Stimulated activated effector memory CD8-positive, alpha-beta T cell treated with anti-CD3 and anti-CD28 coated beads, Interleukin-12 subunit alpha, Interleukin-12 subunit beta, amount 100 ng/mL, for 72 hours (primary cell): ENCODE measurements around the gene LCN6.
A peak's percentile ranks its signal among the peaks of the same experiment; 100 is the strongest.
"Not testable (repeated sequence)": the region's sequence is repeated elsewhere in the genome, so short reads cannot be mapped to it uniquely, and the experiment has no call there.

Experiments
- ATAC-seq: fragments of 150-1000 bp; cut with Tn5 transposase; 2 replicates; pipeline ENCODE4 v1.10.0; 2021
- DNase-seq, 2 donors: peaks; one replicate each; pipeline ENCODE4 v3.0.0; 2021 to 2022; ENCODE audit warnings: low spot score in 2 of 2
- H3K27ac Mint-ChIP-seq: one replicate; pipeline ENCODE4 v1.8.0; 2022; ENCODE audit warnings: mild to moderate bottlenecking, mixed read lengths
- H3K36me3 Mint-ChIP-seq: one replicate; pipeline ENCODE4 v1.8.0; 2022; ENCODE audit warnings: mild to moderate bottlenecking, mixed read lengths
- H3K4me1 Mint-ChIP-seq: one replicate; pipeline ENCODE4 v1.8.0; 2022; ENCODE audit warnings: mixed read lengths
- H3K4me3 Mint-ChIP-seq: one replicate; pipeline ENCODE4 v1.8.0; 2022; ENCODE audit warnings: mild to moderate bottlenecking, mixed read lengths
- H3K9me3 Mint-ChIP-seq: one replicate; pipeline ENCODE4 v1.8.0; 2022; ENCODE audit warnings: mixed read lengths

Gene LCN6

GRCh38 chr9:136748201-136748600 lies at the start of gene LCN6:
Gene LCN6 (minus strand): TSS chr9:136748525. CDS start chr9:136748483, 42 bp downstream.
- Mint-ChIP-seq H3K36me3 (no peaks in the 10 kb centered on the region), H3K27ac (no peak within 1 kb of the TSS), H3K9me3 (peaks cover 13% of the 10 kb centered on the region), H3K4me1 (no peaks in the 10 kb centered on the region), H3K4me3 (no peak within 1 kb of the TSS)
- no peak for ATAC-seq
- DNase-seq = no peak

- not testable (repeated sequence) for H3K36me3 Mint-ChIP-seq, H3K27ac Mint-ChIP-seq, DNase-seq, H3K9me3 Mint-ChIP-seq, H3K4me3 Mint-ChIP-seq, ATAC-seq
- peaks cover 21% of the 10 kb centered on the region for H3K4me1 Mint-ChIP-seq
These were observed 48.5 kb upstream of the LCN6 start for GRCh38 chr9:136796775-136797347.

- no peak for DNase-seq
- peaks cover 6% of the 10 kb centered on the region for H3K36me3 Mint-ChIP-seq
- no peak for ATAC-seq
- H3K4me1 Mint-ChIP-seq = peaks cover 21% of the 10 kb centered on the region
- H3K9me3 Mint-ChIP-seq = no peaks in the 10 kb centered on the region
- H3K4me3 Mint-ChIP-seq = no peak within 1 kb of the TSS
- no peak within 1 kb of the TSS for H3K27ac Mint-ChIP-seq
These were observed 48.0 kb upstream of the LCN6 start, which contains the start of gene CCDC183 for GRCh38 chr9:136796238-136796774. Gene CCDC183 (plus strand): TSS chr9:136796338. CDS start chr9:136796398, 60 bp downstream.

- Mint-ChIP-seq H3K36me3 (peaks cover 2% of the 10 kb centered on the region), H3K9me3 (no peaks in the 10 kb centered on the region), H3K4me1 (peaks cover 7% of the 10 kb centered on the region), H3K4me3 (no peak overlapping the region), H3K27ac (no peak overlapping the region)
- DNase-seq = no peak
- ATAC-seq = no peak
These were observed 46.6 kb upstream of the LCN6 start for GRCh38 chr9:136795000-136795348.

- ATAC-seq = no peak
These were observed 46.1 kb upstream of the LCN6 start for GRCh38 chr9:136794281-136794999.

GRCh38 chr9:136793086-136793946 lies 45.0 kb upstream of the LCN6 start:
- H3K4me3 Mint-ChIP-seq = no peak overlapping the region
- ATAC-seq (no peak), DNase-seq (no peak)
- H3K36me3 Mint-ChIP-seq = no peaks in the 10 kb centered on the region
- H3K27ac Mint-ChIP-seq = no peak overlapping the region
- peaks cover 14% of the 10 kb centered on the region for H3K4me1 Mint-ChIP-seq
- H3K9me3 Mint-ChIP-seq = no peaks in the 10 kb centered on the region

More at GRCh38 chr9:136794281-136794999, 46.1 kb upstream of the LCN6 start:
- Mint-ChIP-seq H3K9me3 (no peaks in the 10 kb centered on the region), H3K4me1 (peaks cover 6% of the 10 kb centered on the region), H3K27ac (no peak overlapping the region), H3K4me3 (no peak overlapping the region), H3K36me3 (no peaks in the 10 kb centered on the region)
- no peak for DNase-seq

GRCh38 chr9:136792321-136793085 lies 44.2 kb upstream of the LCN6 start:
- peak overlapping the region; percentile 79 for H3K4me3 Mint-ChIP-seq
- ATAC-seq = no peak
- peaks cover 22% of the 10 kb centered on the region for H3K4me1 Mint-ChIP-seq
- no peak for DNase-seq
- H3K9me3 Mint-ChIP-seq = no peaks in the 10 kb centered on the region
- no peak overlapping the region for H3K27ac Mint-ChIP-seq
- no peaks in the 10 kb centered on the region for H3K36me3 Mint-ChIP-seq

GRCh38 chr9:136791516-136792276 lies 43.4 kb upstream of the LCN6 start:
- peak; percentile 60 to 86 for DNase-seq
- Mint-ChIP-seq H3K4me3 (peak overlapping the region; percentile 79), H3K9me3 (no peaks in the 10 kb centered on the region), H3K27ac (peak overlapping the region; percentile 88), H3K36me3 (no peaks in the 10 kb centered on the region), H3K4me1 (peaks cover 25% of the 10 kb centered on the region)
- peak; percentile 4 for ATAC-seq

- DNase-seq (peak; percentile 98 to 99), ATAC-seq (peak; percentile 90)
- peak within 1 kb of the TSS; percentile 79 for H3K4me3 Mint-ChIP-seq
- H3K9me3 Mint-ChIP-seq = no peaks in the 10 kb centered on the region
- no peaks in the 10 kb centered on the region for H3K36me3 Mint-ChIP-seq
- peak within 1 kb of the TSS; percentile 88 for H3K27ac Mint-ChIP-seq
- peaks cover 25% of the 10 kb centered on the region for H3K4me1 Mint-ChIP-seq
These were observed 42.6 kb upstream of the LCN6 start, which contains the start of gene TMEM141 for GRCh38 chr9:136790640-136791515. Gene TMEM141 (plus strand): TSS chr9:136791344. CDS start chr9:136791371, 27 bp downstream.

- H3K36me3 Mint-ChIP-seq = no peaks in the 10 kb centered on the region
- H3K4me3 Mint-ChIP-seq = no peak overlapping the region
- H3K27ac Mint-ChIP-seq = no peak overlapping the region
- DNase-seq (no peak), ATAC-seq (no peak)
- H3K4me1 Mint-ChIP-seq = peaks cover 31% of the 10 kb centered on the region
- H3K9me3 Mint-ChIP-seq = no peaks in the 10 kb centered on the region
These were observed 41.2 kb upstream of the LCN6 start for GRCh38 chr9:136789523-136789937.

GRCh38 chr9:136788644-136789522 lies 40.6 kb upstream of the LCN6 start:
- H3K9me3 Mint-ChIP-seq = not testable (repeated sequence)

GRCh38 chr9:136787690-136788400 lies 39.5 kb upstream of the LCN6 start:
- Mint-ChIP-seq H3K4me1 (peaks cover 31% of the 10 kb centered on the region), H3K9me3 (no peaks in the 10 kb centered on the region), H3K4me3 (peak overlapping the region; percentile 54), H3K36me3 (no peaks in the 10 kb centered on the region), H3K27ac (no peak overlapping the region)
- ATAC-seq (peak; percentile 26), DNase-seq (peak; percentile 74 to 90)

More at GRCh38 chr9:136788644-136789522, 40.6 kb upstream of the LCN6 start:
- not testable (repeated sequence) for H3K36me3 Mint-ChIP-seq, DNase-seq, ATAC-seq, H3K27ac Mint-ChIP-seq
- peak overlapping the region; percentile 54 for H3K4me3 Mint-ChIP-seq
- H3K4me1 Mint-ChIP-seq = peaks cover 31% of the 10 kb centered on the region
